ENCODE data around the gene CBFA2T3. TPM values are rescaled to one million over a fixed set of nuclear protein-coding genes. Genes with fewer than 3 reads are reported as not detected.

CBFA2T3 gene
- total and polyA plus RNA-seq, 2 of the 8 experiments (the other 6 are each of a cell fraction or from before 2014, with no cell fraction given) = 0.51 to 1.3 TPM

GRCh38 chr16:88854306-88855111, 122.5 kb downstream of the CBFA2T3 start:
- no peak overlapping the region for H3K27ac ChIP-seq (ENCODE audit: low read depth, low read length)
- no peak for FAIRE-seq
- H3K9me3 ChIP-seq (ENCODE audit: insufficient read depth in 2 of 2, low read depth in 1 of 2, low read length in 1 of 2) = peaks cover 0 to 5% of the 10 kb centered on the region in 2 experiments; a peak in 1 of 4 replicates

More at GRCh38 chr16:88854306-88855111, 122.5 kb downstream of the CBFA2T3 start:
- CTCF ChIA-PET (ENCODE audit: partially characterized antibody) = interaction anchor here (1.2 to 1.6 kb wide), 5 partner anchors 9 to 86 kb away, joined by 3 to 5 read pairs (median 4); no protein-coding TSS in a partner anchor
- Histone ChIP-seq H2BK12ac (ENCODE audit: low read depth, low read length) (no peak overlapping the region), H4K20me1 (replicated peaks in 1 of 2; ENCODE audit: control insufficient read depth in 1 of 2, insufficient read depth in 2 of 2, low read length in 2 of 2) (peaks cover 2 to 13% of the 10 kb centered on the region in 2 experiments), H4K8ac (ENCODE audit: extremely low read depth, insufficient read depth, low read length) (no peak overlapping the region), H3K4ac (replicated peaks; ENCODE audit: insufficient read length, low read depth, low read length) (no peak overlapping the region), H2BK15ac (ENCODE audit: low read length) (no peak overlapping the region), H2AFZ (ENCODE audit: low read length) (no peak overlapping the region), H2BK20ac (ENCODE audit: low read length) (no peak overlapping the region), H2AK5ac (ENCODE audit: low read depth, low read length) (no peak overlapping the region), H3K36me3 (ENCODE audit: control insufficient read depth in 2 of 4, insufficient read depth in 4 of 4, low read length in 3 of 4) (peaks cover under 1 to 5% (median 3%) of the 10 kb centered on the region in 4 experiments; a peak in 6 of 8 replicates), H3K23me2 (ENCODE audit: low read depth, low read length) (peaks cover 2% of the 10 kb centered on the region), H3K9ac (replicated peaks in 1 of 4; ENCODE audit: extremely low read depth in 1 of 4, low read depth in 3 of 4, low read length in 3 of 4) (no peak overlapping the region), H2BK5ac (ENCODE audit: low read depth, low read length) (no peak overlapping the region), H3K56ac (replicated peaks; ENCODE audit: insufficient read length, low read depth, low read length) (no peak overlapping the region), H4K91ac (replicated peaks; ENCODE audit: insufficient read length, low read length) (no peak overlapping the region), H2BK120ac (replicated peaks; ENCODE audit: low read depth, low read length) (no peak overlapping the region), H3K4me2 (ENCODE audit: insufficient read depth in 1 of 2, low read depth in 2 of 2, low read length in 2 of 2) (no peak overlapping the region; a peak in 1 of 4 replicates), H4K5ac (ENCODE audit: insufficient read length, low read depth, low read length) (no peak overlapping the region), H3K27me3 (replicated peaks in 1 of 4; ENCODE audit: control insufficient read depth in 3 of 4, extremely low read depth in 1 of 4, insufficient read depth in 3 of 4, low read length in 3 of 4) (no peaks in the 10 kb centered on the region), H3K4me3 (ENCODE audit: extremely low read depth in 1 of 4, insufficient read depth in 2 of 4, low read depth in 3 of 4, low read length in 4 of 4) (no peak overlapping the region), H3K23ac (ENCODE audit: insufficient read length) (no peak overlapping the region), H3K18ac (ENCODE audit: extremely low read depth, low read length) (no peak overlapping the region), H3K79me1 (ENCODE audit: low read depth, low read length) (peaks cover 4% of the 10 kb centered on the region; the same call in 1 of the 2 replicates), H3K14ac (ENCODE audit: insufficient read length) (no peak overlapping the region), H3K4me1 (replicated peaks in 1 of 4; ENCODE audit: control insufficient read depth in 3 of 4, insufficient read depth in 4 of 4, low read length in 3 of 4) (peaks cover 0 to 5% (median 3%) of the 10 kb centered on the region in 4 experiments; a peak in 5 of 7 replicates), H3K79me2 (ENCODE audit: control insufficient read depth in 1 of 2, insufficient read depth in 2 of 2, low read length in 2 of 2) (peaks cover 0 to 12% of the 10 kb centered on the region in 2 experiments; a peak in 1 of 4 replicates)
- TF ChIP-seq NANOG (IDR thresholded peaks at IDR 0.05; ENCODE audit: insufficient read depth, low read depth, low read length, poor library complexity, severe bottlenecking) = no peak
- no peak for TF ChIP-seq PHF8 (conservative IDR thresholded peaks at IDR 0.05; ENCODE audit: low read depth, low read length)
- TF ChIP-seq CEBPB (IDR thresholded peaks at IDR 0.05; ENCODE audit: low read depth, low read length) = no peak
- TF ChIP-seq TCF12 (IDR thresholded peaks at IDR 0.05; ENCODE audit: low read depth, low read length) = no peak
- TF ChIP-seq GABPA (IDR thresholded peaks at IDR 0.05; ENCODE audit: borderline replicate concordance, insufficient read depth, low read length) = no peak
- no peak for DNase-seq (ENCODE audit: low read depth in 1 of 2, low spot score in 2 of 2)
- WGBS, 2 experiments (ENCODE audit: extremely low coverage in 1 of 2, insufficient coverage in 1 of 2, insufficient read length in 1 of 2, insufficient replicate concordance in 2 of 2, low coverage in 1 of 2, low lambda C conversion rate in 2 of 2, missing lambda C conversion rate in 1 of 2) = 85% methylated on average over 19 of the region's 20 CpGs; no CpG with 5 or more reads in 1 of the 2 experiments
- POLR2A ChIA-PET (ENCODE audit: partially characterized antibody) = interaction anchor here (1.0 kb wide), 1 partner anchor 10 kb away, joined by 3 read pairs; no protein-coding TSS in a partner anchor
